Smooth muscle cell (in vitro differentiated cells): Measurements from ENCODE around the gene SLC25A13. TPM values are rescaled to one million over a fixed set of nuclear protein-coding genes. Genes with fewer than 3 reads are reported as not detected.

Source experiments
- DNase-seq: peaks from one replicate; lab custom pipeline; 2025; ENCODE audit not compliant: unreplicated experiment; lab: John Stamatoyannopoulos, UW
- H2AFZ ChIP-seq: fragments of 200-600 bp; sonication (generic); 2 replicates; pipeline ENCODE4 v1.6.0; 2016; ENCODE audit warnings: antibody characterized with exemption, low read depth, mild to moderate bottlenecking
- H3F3A ChIP-seq: fragments of 200-600 bp; sonication (generic); 2 replicates; pipeline ENCODE4 v1.6.0; 2017; ENCODE audit warnings: antibody characterized with exemption, low read depth
- H3K27ac ChIP-seq: fragments of 200-600 bp; sonication (generic); 2 replicates; pipeline ENCODE4 v1.5.1; 2016; ENCODE audit warnings: low read depth, mild to moderate bottlenecking
- H3K27me3 ChIP-seq: fragments of 200-600 bp; sonication (generic); 2 replicates; pipeline ENCODE4 v1.6.1; 2016; ENCODE audit warnings: low read depth, mild to moderate bottlenecking
- H3K36me3 ChIP-seq: fragments of 200-600 bp; sonication (generic); 2 replicates; pipeline ENCODE4 v1.5.1; 2016; ENCODE audit warnings: low read depth
- H3K4me1 ChIP-seq: fragments of 200-600 bp; sonication (generic); 2 replicates; pipeline ENCODE4 v1.5.1; 2016; ENCODE audit warnings: low read depth
- H3K4me2 ChIP-seq: fragments of 200-600 bp; sonication (generic); 2 replicates; pipeline ENCODE4 v1.6.0; 2016; ENCODE audit warnings: mild to moderate bottlenecking
- H3K4me3 ChIP-seq: fragments of 200-600 bp; sonication (generic); 2 replicates; pipeline ENCODE4 v1.5.1; 2016; ENCODE audit warnings: mild to moderate bottlenecking
- H3K79me2 ChIP-seq: fragments of 200-600 bp; sonication (generic); 2 replicates; pipeline ENCODE4 v1.6.0; 2016; ENCODE audit warnings: low read depth, mild to moderate bottlenecking
- H3K9ac ChIP-seq: fragments of 200-600 bp; sonication (generic); 2 replicates; pipeline ENCODE4 v1.6.0; 2016; ENCODE audit warnings: low read depth
- H3K9me3 ChIP-seq: fragments of 200-600 bp; sonication (generic); replicated peaks from 2 replicates; pipeline ENCODE4 v1.5.1; 2016; ENCODE audit warnings: low read depth
- H4K20me1 ChIP-seq: fragments of 200-600 bp; sonication (generic); 2 replicates; pipeline ENCODE4 v1.6.0; 2016; ENCODE audit warnings: low read depth
- CTCF ChIP-seq: fragments of 200-600 bp; sonication (generic); IDR thresholded peaks from 2 replicates; pipeline ENCODE4 v1.5.1; 2017; ENCODE audit warnings: borderline replicate concordance, mild to moderate bottlenecking, antibody characterized with exemption; ENCODE audit not compliant: insufficient read depth, poor library complexity, severe bottlenecking
- WGBS: methylation state at CpG from one replicate; pipeline ENCODE4 v1.1.7; 2016; ENCODE audit warnings: low lambda C conversion rate; 5-methylcytosine and 5-hydroxymethylcytosine counted together
- polyA plus RNA-seq: library from polyadenylated mRNA; unstranded; fragments of >200 nt; fragmentation: Nextera tagmentation; extraction: Ambion mirVana; gene quantifications from 2 replicates; pipeline ENCODE4 v1.2.1, GENCODE V29; 2016
- total RNA-seq: library from RNA; depleted of rRNA; stranded (reverse); fragments of >200 nt; gene quantifications from 2 replicates; pipeline ENCODE4 v1.2.3, GENCODE V29; 2014

Gene SLC25A13
- total and polyA plus RNA-seq, 2 experiments from 2014 or later, result 28.0 to 48.2 TPM

DNA sequence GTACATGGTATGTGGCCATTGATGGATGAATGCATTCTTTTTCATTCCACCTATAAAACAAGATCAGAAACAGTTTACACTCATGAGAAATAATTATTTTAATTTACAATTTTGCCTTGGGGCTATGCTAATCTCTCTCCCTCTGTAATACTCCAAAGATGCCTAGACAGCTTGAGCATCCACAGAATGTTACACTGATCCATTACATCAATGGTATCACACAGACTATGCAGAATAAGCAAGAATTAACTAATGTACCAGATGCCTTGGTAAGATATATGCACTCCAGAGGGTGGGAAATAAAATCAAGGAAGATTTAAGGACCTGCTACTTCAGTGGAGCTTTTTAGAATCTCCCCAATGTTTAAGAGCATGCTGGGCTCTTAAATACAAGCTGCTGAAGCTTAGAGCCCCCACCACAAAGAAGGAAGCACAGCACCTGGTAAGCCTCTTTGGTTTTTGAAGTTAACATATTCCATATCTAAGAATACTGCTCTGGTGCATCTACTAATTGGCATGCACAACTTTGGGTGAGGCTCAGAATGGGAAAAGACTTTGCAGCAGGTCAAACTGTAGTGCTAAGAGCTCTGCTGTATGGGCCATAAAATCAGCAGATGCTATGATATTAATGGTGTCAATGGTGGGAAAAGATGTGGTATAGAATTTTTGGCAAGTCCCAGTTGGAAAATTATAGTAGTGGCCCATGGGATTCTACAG lies 219.6 kb downstream of the SLC25A13 start:
- Histone ChIP-seq H3F3A (no peaks in the 10 kb centered on the region), H3K27ac (no peak overlapping the region), H3K27me3 (no peaks in the 10 kb centered on the region), H3K4me1 (no peaks in the 10 kb centered on the region), H3K4me2 (no peak overlapping the region), H2AFZ (no peak overlapping the region), H3K79me2 (no peaks in the 10 kb centered on the region), H3K36me3 (no peaks in the 10 kb centered on the region), H3K9me3 (no peaks in the 10 kb centered on the region), H4K20me1 (no peaks in the 10 kb centered on the region), H3K9ac (no peak overlapping the region), H3K4me3 (no peak overlapping the region)
- DNase-seq, result no peak
- TF ChIP-seq CTCF, result no peak

DNA sequence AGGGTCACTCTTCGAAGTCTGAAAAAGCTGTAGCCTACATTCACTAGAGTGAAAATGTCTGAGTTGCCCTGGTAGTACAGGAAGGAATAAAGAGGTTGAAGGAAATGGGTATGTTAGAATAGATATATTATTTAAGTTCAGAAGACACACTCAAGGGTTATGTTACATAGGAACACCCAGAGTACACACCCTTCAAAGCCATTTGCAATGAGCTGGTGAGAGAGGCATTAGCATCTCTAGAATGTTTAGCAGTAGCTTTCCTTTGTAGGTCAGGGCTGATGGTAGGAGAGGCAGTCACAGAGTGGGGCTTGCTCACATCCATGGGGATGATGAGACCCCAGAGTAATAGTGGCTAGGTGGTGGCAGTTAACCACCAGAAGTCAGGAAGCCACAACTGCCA lies 221.2 kb downstream of the SLC25A13 start:
- Histone ChIP-seq H3K79me2 (no peaks in the 10 kb centered on the region), H4K20me1 (no peaks in the 10 kb centered on the region), H3K27me3 (no peaks in the 10 kb centered on the region), H2AFZ (no peak overlapping the region), H3K4me2 (no peak overlapping the region), H3F3A (no peaks in the 10 kb centered on the region), H3K4me3 (no peak overlapping the region), H3K36me3 (no peaks in the 10 kb centered on the region), H3K9ac (no peak overlapping the region), H3K4me1 (no peaks in the 10 kb centered on the region), H3K9me3 (no peaks in the 10 kb centered on the region), H3K27ac (no peak overlapping the region)
- WGBS, result 86% methylated on average over 1 of the region's 1 CpG
- no peak for TF ChIP-seq CTCF
- DNase-seq, result no peak

DNA sequence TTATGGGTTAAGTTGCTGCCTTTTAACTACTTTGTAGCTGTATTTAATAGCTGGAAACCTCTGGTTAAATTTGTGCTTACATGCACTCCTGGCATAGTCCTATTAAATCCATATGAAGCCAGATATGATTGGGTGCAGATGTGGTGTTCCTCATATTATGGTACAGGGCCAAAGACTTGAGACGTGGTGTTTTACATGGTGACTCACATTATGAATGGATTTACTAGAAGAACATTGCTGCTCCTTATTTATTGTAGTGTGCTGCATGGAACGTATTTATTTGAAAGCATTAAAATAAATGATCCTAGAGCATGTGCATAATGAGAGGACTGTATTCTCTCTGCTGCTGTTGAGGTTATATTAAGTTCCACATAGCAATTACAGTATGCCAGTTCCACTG lies 224.1 kb downstream of the SLC25A13 start:
- Histone ChIP-seq H3K9me3 (no peaks in the 10 kb centered on the region), H3K9ac (no peak overlapping the region), H3K4me3 (no peak overlapping the region), H3K4me2 (no peak overlapping the region), H3F3A (no peaks in the 10 kb centered on the region), H4K20me1 (no peaks in the 10 kb centered on the region), H3K36me3 (no peaks in the 10 kb centered on the region), H2AFZ (no peak overlapping the region), H3K79me2 (no peaks in the 10 kb centered on the region), H3K4me1 (no peaks in the 10 kb centered on the region), H3K27ac (no peak overlapping the region), H3K27me3 (no peaks in the 10 kb centered on the region)
- TF ChIP-seq CTCF, result no peak
- DNase-seq, result no peak
- WGBS, result 63% methylated on average over 2 of the region's 2 CpGs

DNA sequence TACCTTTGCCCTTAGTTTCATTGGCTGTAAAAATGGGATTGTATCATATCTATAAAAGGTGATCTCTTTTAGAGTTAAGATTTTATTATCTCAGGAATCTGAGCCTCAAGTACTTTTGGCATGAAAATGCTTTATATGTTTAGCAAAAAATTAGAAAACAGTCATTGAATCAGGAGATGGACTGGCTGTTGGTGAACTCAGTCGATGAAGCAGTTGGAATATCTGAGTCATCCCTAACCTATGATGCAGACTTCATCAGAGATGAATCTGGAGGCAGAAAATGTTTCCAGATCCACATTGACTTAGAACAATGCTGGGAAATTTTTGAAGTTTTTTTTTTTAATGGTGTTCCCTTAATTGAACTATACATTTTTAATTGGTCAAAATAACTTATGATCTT lies 228.5 kb downstream of the SLC25A13 start:
- TF ChIP-seq CTCF, result no peak

More for the DNA sequence above, 228.5 kb downstream of the SLC25A13 start:
- Histone ChIP-seq H3K4me3 (no peak overlapping the region), H2AFZ (no peak overlapping the region), H4K20me1 (no peaks in the 10 kb centered on the region), H3K4me2 (no peak overlapping the region), H3K36me3 (no peaks in the 10 kb centered on the region), H3K9me3 (no peaks in the 10 kb centered on the region), H3K79me2 (no peaks in the 10 kb centered on the region), H3K27ac (no peak overlapping the region), H3K4me1 (no peaks in the 10 kb centered on the region), H3F3A (no peaks in the 10 kb centered on the region), H3K27me3 (no peaks in the 10 kb centered on the region), H3K9ac (no peak overlapping the region)
- DNase-seq, result no peak
- 26% methylated on average over 1 of the region's 1 CpG for WGBS
